Measurements from ENCODE around the gene SENP6. TPM values are rescaled to one million over a fixed set of nuclear protein-coding genes. Genes with fewer than 3 reads are reported as not detected.

SENP6 gene
- total RNA-seq, 1 experiment from 2014 or later, result 90.9 TPM

- CTCF ChIA-PET, result interaction anchor here (1.2 kb wide), 1 partner anchor 134 kb away, joined by 3 read pairs; no protein-coding TSS in a partner anchor
- peaks cover 22% of the 10 kb centered on the region for H3K4me1 Mint-ChIP-seq
- ATAC-seq (peak; percentile 77), DNase-seq (ENCODE audit: low spot score) (no peak)
- no peak overlapping the region for H3K4me3 Mint-ChIP-seq
- POLR2A ChIA-PET, result no interaction called here
- H3K9me3 Mint-ChIP-seq, result no peaks in the 10 kb centered on the region
- H3K27me3 Mint-ChIP-seq (ENCODE audit: low read depth), result no peaks in the 10 kb centered on the region
- peaks cover 4% of the 10 kb centered on the region for H3K36me3 Mint-ChIP-seq
- no peak overlapping the region; the same call in 1 of the 2 replicates for H3K27ac Mint-ChIP-seq
- TF ChIP-seq, protein P1, sequence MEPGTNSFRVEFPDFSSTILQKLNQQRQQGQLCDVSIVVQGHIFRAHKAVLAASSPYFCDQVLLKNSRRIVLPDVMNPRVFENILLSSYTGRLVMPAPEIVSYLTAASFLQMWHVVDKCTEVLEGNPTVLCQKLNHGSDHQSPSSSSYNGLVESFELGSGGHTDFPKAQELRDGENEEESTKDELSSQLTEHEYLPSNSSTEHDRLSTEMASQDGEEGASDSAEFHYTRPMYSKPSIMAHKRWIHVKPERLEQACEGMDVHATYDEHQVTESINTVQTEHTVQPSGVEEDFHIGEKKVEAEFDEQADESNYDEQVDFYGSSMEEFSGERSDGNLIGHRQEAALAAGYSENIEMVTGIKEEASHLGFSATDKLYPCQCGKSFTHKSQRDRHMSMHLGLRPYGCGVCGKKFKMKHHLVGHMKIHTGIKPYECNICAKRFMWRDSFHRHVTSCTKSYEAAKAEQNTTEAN (CRISPR knock-in tag; IDR thresholded peaks at IDR 0.05), result no peak
- TF ChIP-seq ESRRA (CRISPR knock-in tag; IDR thresholded peaks at IDR 0.05; ENCODE audit: borderline replicate concordance), result no peak
- TF ChIP-seq, protein P2, sequence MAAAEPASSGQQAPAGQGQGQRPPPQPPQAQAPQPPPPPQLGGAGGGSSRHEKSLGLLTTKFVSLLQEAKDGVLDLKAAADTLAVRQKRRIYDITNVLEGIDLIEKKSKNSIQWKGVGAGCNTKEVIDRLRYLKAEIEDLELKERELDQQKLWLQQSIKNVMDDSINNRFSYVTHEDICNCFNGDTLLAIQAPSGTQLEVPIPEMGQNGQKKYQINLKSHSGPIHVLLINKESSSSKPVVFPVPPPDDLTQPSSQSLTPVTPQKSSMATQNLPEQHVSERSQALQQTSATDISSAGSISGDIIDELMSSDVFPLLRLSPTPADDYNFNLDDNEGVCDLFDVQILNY (CRISPR knock-in tag; IDR thresholded peaks at IDR 0.05), result no peak
Observed at GRCh38 chr6:75759207-75759606, 157.5 kb downstream of the SENP6 start.

DNA sequence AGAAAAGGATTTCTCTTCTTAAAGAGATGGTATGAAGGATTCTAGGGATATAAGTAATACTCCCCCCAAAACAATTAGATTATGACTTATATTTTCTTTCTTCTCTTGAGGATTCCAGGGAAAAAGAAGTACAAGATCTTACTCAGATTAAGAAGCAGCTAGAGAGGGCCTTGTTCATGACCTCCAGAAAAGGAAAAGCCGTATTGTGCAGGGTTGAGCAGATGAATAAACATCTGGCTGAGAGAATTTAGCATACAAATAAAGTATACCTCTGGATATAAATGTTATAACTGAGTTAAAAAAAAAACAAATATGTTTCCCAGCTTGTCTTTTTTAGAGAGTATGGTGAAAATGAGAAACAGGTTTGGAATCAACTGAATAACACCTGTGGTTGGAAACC, 158.6 kb downstream of the SENP6 start:
- H3K27ac Mint-ChIP-seq, result no peak overlapping the region
- H3K36me3 Mint-ChIP-seq, result peaks cover 7% of the 10 kb centered on the region
- H3K27me3 Mint-ChIP-seq (ENCODE audit: low read depth), result no peaks in the 10 kb centered on the region
- DNase-seq (ENCODE audit: low spot score) (no peak), ATAC-seq (no peak)
- TF ChIP-seq ZNF317 (CRISPR knock-in tag; IDR thresholded peaks at IDR 0.05; ENCODE audit: borderline replicate concordance, low read depth), result no peak
- TF ChIP-seq ZNF219 (CRISPR knock-in tag; IDR thresholded peaks at IDR 0.05; ENCODE audit: borderline replicate concordance), result no peak
- TF ChIP-seq, protein P3, sequence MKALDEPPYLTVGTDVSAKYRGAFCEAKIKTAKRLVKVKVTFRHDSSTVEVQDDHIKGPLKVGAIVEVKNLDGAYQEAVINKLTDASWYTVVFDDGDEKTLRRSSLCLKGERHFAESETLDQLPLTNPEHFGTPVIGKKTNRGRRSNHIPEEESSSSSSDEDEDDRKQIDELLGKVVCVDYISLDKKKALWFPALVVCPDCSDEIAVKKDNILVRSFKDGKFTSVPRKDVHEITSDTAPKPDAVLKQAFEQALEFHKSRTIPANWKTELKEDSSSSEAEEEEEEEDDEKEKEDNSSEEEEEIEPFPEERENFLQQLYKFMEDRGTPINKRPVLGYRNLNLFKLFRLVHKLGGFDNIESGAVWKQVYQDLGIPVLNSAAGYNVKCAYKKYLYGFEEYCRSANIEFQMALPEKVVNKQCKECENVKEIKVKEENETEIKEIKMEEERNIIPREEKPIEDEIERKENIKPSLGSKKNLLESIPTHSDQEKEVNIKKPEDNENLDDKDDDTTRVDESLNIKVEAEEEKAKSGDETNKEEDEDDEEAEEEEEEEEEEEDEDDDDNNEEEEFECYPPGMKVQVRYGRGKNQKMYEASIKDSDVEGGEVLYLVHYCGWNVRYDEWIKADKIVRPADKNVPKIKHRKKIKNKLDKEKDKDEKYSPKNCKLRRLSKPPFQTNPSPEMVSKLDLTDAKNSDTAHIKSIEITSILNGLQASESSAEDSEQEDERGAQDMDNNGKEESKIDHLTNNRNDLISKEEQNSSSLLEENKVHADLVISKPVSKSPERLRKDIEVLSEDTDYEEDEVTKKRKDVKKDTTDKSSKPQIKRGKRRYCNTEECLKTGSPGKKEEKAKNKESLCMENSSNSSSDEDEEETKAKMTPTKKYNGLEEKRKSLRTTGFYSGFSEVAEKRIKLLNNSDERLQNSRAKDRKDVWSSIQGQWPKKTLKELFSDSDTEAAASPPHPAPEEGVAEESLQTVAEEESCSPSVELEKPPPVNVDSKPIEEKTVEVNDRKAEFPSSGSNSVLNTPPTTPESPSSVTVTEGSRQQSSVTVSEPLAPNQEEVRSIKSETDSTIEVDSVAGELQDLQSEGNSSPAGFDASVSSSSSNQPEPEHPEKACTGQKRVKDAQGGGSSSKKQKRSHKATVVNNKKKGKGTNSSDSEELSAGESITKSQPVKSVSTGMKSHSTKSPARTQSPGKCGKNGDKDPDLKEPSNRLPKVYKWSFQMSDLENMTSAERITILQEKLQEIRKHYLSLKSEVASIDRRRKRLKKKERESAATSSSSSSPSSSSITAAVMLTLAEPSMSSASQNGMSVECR (CRISPR knock-in tag; IDR thresholded peaks at IDR 0.05; ENCODE audit: borderline replicate concordance), result no peak
- TF ChIP-seq ZNF671 (CRISPR knock-in tag; IDR thresholded peaks at IDR 0.05), result no peak
- no peak for TF ChIP-seq SMAD4 (CRISPR knock-in tag; IDR thresholded peaks at IDR 0.05)
- POLR2A ChIA-PET, result no interaction called here
- no peak overlapping the region for H3K4me3 Mint-ChIP-seq
- CTCF ChIA-PET, result no interaction called here
- no peaks in the 10 kb centered on the region for H3K9me3 Mint-ChIP-seq
- peaks cover 23% of the 10 kb centered on the region for H3K4me1 Mint-ChIP-seq

DNA sequence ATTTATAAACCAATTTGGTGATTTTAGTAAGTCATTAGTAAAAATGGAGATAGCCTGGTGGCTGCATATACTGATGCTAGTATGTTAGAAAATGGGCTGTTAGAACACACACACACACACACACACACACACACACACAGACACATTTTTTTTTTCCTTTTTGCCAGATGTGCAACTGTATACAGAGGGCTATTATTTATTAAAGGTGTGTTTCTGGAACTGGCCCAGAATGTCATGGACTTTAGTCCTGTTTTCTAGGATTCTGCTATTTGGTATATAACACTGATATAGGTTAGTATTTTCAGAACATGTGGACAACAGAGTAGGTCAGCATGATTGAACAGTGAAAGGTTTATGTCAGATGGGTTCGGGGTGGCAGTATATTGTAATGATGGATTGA, 159.8 kb downstream of the SENP6 start:
- no peak overlapping the region for H3K4me3 Mint-ChIP-seq
- H3K27me3 Mint-ChIP-seq (ENCODE audit: low read depth), result no peaks in the 10 kb centered on the region
- DNase-seq (ENCODE audit: low spot score), result no peak
- no peak overlapping the region for H3K27ac Mint-ChIP-seq
- no peak for ATAC-seq
- ChIA-PET CTCF (no interaction called here), POLR2A (no interaction called here)
- peaks cover 23% of the 10 kb centered on the region for H3K4me1 Mint-ChIP-seq
- peaks cover 7% of the 10 kb centered on the region for H3K36me3 Mint-ChIP-seq
- H3K9me3 Mint-ChIP-seq, result no peaks in the 10 kb centered on the region
- TF ChIP-seq STAT6 (CRISPR knock-in tag; conservative IDR thresholded peaks at IDR 0.05; ENCODE audit: low read depth), result no peak
- no peak for TF ChIP-seq NR1H2 (CRISPR knock-in tag; IDR thresholded peaks at IDR 0.05)
- no peak for TF ChIP-seq ATF1 (CRISPR knock-in tag; IDR thresholded peaks at IDR 0.05)
- TF ChIP-seq JUN (CRISPR knock-in tag; IDR thresholded peaks at IDR 0.05), result no peak
- TF ChIP-seq, protein P3 (CRISPR knock-in tag; IDR thresholded peaks at IDR 0.05; ENCODE audit: borderline replicate concordance), result no peak
- no peak for TF ChIP-seq NFYB (CRISPR knock-in tag; conservative IDR thresholded peaks at IDR 0.05; ENCODE audit: low read depth)
- TF ChIP-seq, protein P4, sequence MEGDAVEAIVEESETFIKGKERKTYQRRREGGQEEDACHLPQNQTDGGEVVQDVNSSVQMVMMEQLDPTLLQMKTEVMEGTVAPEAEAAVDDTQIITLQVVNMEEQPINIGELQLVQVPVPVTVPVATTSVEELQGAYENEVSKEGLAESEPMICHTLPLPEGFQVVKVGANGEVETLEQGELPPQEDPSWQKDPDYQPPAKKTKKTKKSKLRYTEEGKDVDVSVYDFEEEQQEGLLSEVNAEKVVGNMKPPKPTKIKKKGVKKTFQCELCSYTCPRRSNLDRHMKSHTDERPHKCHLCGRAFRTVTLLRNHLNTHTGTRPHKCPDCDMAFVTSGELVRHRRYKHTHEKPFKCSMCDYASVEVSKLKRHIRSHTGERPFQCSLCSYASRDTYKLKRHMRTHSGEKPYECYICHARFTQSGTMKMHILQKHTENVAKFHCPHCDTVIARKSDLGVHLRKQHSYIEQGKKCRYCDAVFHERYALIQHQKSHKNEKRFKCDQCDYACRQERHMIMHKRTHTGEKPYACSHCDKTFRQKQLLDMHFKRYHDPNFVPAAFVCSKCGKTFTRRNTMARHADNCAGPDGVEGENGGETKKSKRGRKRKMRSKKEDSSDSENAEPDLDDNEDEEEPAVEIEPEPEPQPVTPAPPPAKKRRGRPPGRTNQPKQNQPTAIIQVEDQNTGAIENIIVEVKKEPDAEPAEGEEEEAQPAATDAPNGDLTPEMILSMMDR (IDR thresholded peaks at IDR 0.05), result no peak
- TF ChIP-seq ZBTB21 (CRISPR knock-in tag; IDR thresholded peaks at IDR 0.05; ENCODE audit: borderline replicate concordance), result no peak
- no peak for TF ChIP-seq ZNF423 (CRISPR knock-in tag; IDR thresholded peaks at IDR 0.05)
- TF ChIP-seq RORB (CRISPR knock-in tag; IDR thresholded peaks at IDR 0.05), result no peak

Data from WTC11 (cell line).